HG02884 (cell line): ENCODE measurements around the gene PTPRK.

ENCODE experiments used
- ATAC-seq: cut with Tn5 transposase; IDR thresholded peaks from one replicate; pipeline ENCODE4 v1.9.1; 2021; ENCODE audit warnings: mild to moderate bottlenecking, moderate library complexity; ENCODE audit not compliant: unreplicated experiment

The PTPRK gene

GRCh38 chr6:128099571-128100197 lies 420.7 kb downstream of the PTPRK start:
- no peak for ATAC-seq

- ATAC-seq, result no peak
These were observed 422.3 kb downstream of the PTPRK start for GRCh38 chr6:128098000-128098581.

DNA sequence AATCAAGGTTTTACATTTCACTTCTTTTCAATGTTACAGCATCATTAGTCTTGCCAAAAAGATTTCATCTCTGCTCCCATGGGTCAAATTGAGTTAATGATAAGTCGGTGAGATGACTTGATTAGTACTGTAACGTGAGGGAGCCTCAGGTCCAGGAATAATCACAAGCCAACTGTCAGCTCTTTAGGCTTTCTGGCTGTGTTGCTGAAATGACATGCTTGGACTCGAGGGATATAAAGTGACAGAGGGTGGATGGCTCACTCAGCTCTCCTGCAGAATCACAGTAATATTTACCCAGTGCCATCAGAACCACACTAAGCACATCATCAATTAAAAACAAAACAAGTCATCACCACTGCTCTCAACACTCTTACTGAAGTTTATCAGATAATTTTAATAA lies 423.4 kb downstream of the PTPRK start:
- ATAC-seq, result no peak

DNA sequence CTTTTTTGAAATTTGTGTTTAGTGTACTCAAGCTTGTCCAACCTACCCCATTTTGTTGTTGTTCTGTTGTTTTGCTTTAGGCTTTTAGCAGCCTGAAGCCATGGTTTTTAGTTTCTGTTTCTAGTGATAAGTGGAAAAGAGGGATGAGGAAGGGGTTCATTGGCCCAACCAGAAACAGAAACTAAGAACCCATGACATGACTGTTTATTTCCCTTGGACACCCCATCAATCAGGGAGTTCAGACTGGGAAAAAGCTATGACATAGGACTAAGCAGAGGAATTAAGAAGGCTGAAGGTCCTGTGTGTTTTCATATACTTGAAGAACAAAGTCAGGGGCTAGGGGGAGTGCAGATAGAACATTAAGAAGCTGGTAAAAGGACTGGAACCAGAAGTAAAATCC lies 425.0 kb downstream of the PTPRK start:
- ATAC-seq, result no peak

DNA sequence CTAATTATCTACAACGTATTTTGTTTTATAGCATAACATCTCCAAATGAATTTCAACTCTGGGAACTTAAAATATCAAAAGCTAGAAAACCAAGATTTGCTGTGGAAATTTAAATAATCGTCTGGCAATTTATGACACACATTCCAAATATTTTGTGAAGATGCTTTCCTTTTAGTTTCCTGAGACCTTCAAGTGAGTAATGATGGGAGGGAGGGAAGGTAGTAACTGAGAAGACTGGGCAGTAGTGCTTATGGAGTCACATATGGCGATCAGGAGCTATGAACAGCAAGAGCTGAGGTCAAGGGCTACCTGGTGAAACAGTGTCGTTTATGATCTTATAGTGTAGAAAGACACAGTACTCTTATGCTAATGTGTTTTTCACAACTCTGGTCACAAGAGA lies 441.4 kb downstream of the PTPRK start:
- ATAC-seq, result no peak

GRCh38 chr6:128078276-128078675 lies 442.1 kb downstream of the PTPRK start:
- no peak for ATAC-seq

- no peak for ATAC-seq
These were observed 443.6 kb downstream of the PTPRK start for GRCh38 chr6:128076843-128077242.

GRCh38 chr6:128074567-128074966 lies 445.8 kb downstream of the PTPRK start:
- ATAC-seq, result no peak

DNA sequence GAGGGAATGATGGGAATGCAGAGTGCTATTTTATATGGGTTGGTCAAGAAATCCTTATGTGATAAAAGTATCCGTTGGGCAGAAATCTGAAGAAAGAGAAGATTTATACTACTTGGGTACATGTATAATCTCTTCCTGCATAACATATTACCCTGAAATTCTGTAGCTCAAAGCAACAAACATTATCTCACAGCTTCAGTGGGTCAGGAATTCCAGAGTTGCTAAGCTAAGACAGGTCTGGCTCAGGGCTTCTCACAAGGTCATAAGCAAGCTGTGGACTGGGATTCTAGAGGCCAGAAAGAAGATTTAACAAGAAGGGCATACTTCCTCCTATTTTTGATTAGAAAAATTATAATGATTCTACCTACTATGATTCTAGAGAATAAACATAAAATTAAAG lies 447.0 kb downstream of the PTPRK start:
- ATAC-seq, result no peak

GRCh38 chr6:128071212-128071611 lies 449.2 kb downstream of the PTPRK start:
- ATAC-seq, result no peak

DNA sequence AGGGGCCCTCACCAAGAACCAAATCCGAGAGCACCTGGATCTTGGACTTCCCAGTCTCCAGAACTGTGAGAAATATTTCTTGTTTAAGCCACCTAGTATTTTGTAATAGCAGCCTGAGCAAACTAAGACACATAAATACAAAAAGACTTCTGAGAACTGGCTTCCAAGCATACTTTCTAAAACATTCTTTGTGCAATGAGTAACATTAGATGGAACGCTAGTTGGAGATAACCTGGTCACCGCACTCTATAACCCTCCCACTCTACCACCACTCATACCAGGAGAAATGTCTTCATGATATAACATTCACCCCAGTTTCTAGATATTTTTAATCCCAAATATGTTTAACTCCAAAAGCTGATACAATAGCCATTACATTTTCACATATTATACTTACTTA lies 450.0 kb downstream of the PTPRK start:
- ATAC-seq, result no peak

GRCh38 chr6:128069188-128069587 lies 451.2 kb downstream of the PTPRK start:
- ATAC-seq, result no peak

DNA sequence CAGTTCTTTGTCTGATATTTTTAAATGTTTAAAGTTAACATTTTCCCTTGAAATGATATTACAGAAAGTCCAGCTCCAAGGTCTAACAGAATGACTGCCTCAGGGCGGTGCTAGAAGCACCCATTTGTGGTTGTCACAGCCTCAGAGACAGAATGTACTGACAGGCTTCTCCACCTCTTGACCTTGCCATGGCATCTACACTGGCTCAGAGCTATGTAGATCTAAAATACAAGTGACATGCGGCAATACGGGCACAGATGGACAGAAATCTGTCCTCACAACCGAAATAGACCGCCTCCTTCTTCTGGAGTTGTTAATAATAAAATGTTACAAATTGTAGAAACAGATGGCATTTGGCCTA lies 452.3 kb downstream of the PTPRK start:
- ATAC-seq, result no peak

DNA sequence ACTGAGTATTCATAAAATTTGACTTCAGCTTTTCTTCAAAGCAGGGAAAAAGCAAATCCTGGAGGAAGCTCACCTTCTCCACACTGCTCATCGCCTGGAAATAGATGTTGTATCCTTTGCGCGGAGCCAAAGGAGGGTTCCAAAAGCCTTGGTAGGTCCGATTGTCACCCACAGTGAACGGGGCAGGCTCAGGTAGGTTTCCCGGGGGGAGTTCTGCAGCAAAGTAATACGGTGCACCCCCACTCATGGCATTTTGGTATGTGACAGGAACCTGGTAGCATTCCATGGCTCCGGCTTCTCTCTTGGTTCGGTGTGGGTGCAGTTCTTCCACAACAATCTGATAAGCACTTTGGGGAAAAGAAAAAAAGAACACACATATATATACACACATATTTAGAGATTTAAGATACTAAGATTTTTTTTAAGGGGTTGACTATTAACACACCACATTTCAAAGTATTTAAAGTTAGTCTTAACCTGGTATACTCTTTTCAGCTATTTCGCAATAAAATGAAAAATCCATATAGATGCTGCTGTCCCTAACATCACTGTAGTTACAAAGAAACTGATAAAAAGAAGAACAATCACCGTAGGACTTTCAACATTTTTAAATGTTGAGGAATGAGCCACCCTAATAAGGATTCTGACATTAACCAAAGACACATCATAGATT lies 452.8 kb downstream of the PTPRK start:
- no peak for ATAC-seq

GRCh38 chr6:128065072-128065471 lies 455.3 kb downstream of the PTPRK start:
- ATAC-seq, result no peak

DNA sequence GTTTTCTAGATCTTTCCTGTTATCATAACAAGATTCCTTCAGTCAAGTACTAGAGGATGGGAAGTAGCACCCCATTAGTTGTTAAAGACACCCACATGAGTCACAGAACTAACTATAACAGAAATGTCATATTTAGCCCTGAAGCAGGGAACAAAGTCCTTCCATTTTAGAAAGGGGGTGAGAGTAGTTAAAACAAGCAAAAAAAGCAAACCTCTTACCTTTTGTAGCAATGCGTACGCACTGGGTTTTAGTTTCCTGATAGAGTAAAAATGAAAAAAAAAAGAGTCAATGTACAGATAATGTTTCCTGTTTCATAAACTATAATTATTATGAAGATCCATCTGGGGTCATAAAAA lies 455.9 kb downstream of the PTPRK start:
- ATAC-seq, result no peak

- no peak for ATAC-seq
These were observed 456.4 kb downstream of the PTPRK start for GRCh38 chr6:128063850-128064539.

- ATAC-seq, result no peak
These were observed 457.4 kb downstream of the PTPRK start for GRCh38 chr6:128062882-128063603.

- no peak for ATAC-seq
These were observed 462.5 kb downstream of the PTPRK start for GRCh38 chr6:128057946-128058345.

GRCh38 chr6:128057541-128057940 lies 462.9 kb downstream of the PTPRK start:
- ATAC-seq, result no peak

- ATAC-seq, result no peak
These were observed 467.3 kb downstream of the PTPRK start for GRCh38 chr6:128053109-128053508.
